Tongue (tissue), 2 donors: Measurements from ENCODE around the gene TMA16. TPM values are rescaled to one million over a fixed set of nuclear protein-coding genes. Genes with fewer than 3 reads are reported as not detected.
"Not testable (repeated sequence)": the region's sequence is repeated elsewhere in the genome, so short reads cannot be mapped to it uniquely, and the experiment has no call there.

Experiments
- DNase-seq: peaks from one replicate; pipeline ENCODE4 v3.0.0-alpha.2; 2015
- total RNA-seq: library from RNA; depleted of rRNA; stranded (reverse); fragments of >200 nt; gene quantifications from one replicate; pipeline ENCODE4 v1.2.3, GENCODE V29; 2014

The TMA16 gene
- total RNA-seq = 40.6 TPM

GRCh38 chr4:163494360-163495241 is at the start of gene TMA16:
TMA16 (plus strand) TSS chr4:163494690; CDS start chr4:163494802, 112 bp downstream.
- peak; percentile 94 for DNase-seq

GRCh38 chr4:163447023-163447422 is 47.5 kb upstream of the TMA16 start:
- not testable (repeated sequence) for DNase-seq

- no peak for DNase-seq
Measured at GRCh38 chr4:163447481-163447880, 47.0 kb upstream of the TMA16 start.

GRCh38 chr4:163448540-163449203 is 45.8 kb upstream of the TMA16 start:
- DNase-seq = no peak

GRCh38 chr4:163462556-163462955 is 31.9 kb upstream of the TMA16 start:
- no peak for DNase-seq

GRCh38 chr4:163467082-163467770 is 27.3 kb upstream of the TMA16 start:
- DNase-seq = no peak

GRCh38 chr4:163470391-163470790 is 24.1 kb upstream of the TMA16 start:
- no peak for DNase-seq

GRCh38 chr4:163473130-163473529 is 21.4 kb upstream of the TMA16 start:
- DNase-seq = no peak

- no peak for DNase-seq
Measured at GRCh38 chr4:163473576-163473975, 20.9 kb upstream of the TMA16 start, which contains the start of gene TKTL2. TKTL2 (minus strand) TSS chr4:163473754; CDS start chr4:163473734, 20 bp downstream.

GRCh38 chr4:163474027-163474426 is 20.5 kb upstream of the TMA16 start:
- no peak for DNase-seq

- no peak for DNase-seq
Measured at GRCh38 chr4:163476761-163477438, 17.6 kb upstream of the TMA16 start.

GRCh38 chr4:163482190-163482589 is 12.3 kb upstream of the TMA16 start:
- DNase-seq = no peak

GRCh38 chr4:163484906-163485305 is 9.6 kb upstream of the TMA16 start:
- DNase-seq = peak; percentile 66

GRCh38 chr4:163485589-163485988 is 8.9 kb upstream of the TMA16 start:
- no peak for DNase-seq

GRCh38 chr4:163486321-163486720 is 8.2 kb upstream of the TMA16 start:
- no peak for DNase-seq

GRCh38 chr4:163489929-163490328 is 4.6 kb upstream of the TMA16 start:
- DNase-seq = no peak

- DNase-seq = peak; percentile 8
Measured at GRCh38 chr4:163492951-163493504, 1.5 kb upstream of the TMA16 start.

GRCh38 chr4:163493643-163494359 is 689 bp upstream of the TMA16 start:
- DNase-seq = no peak

GRCh38 chr4:163495900-163496299 is 1.4 kb downstream of the TMA16 start:
- no peak for DNase-seq

- no peak for DNase-seq
Measured at GRCh38 chr4:163500586-163500985, 6.1 kb downstream of the TMA16 start.

GRCh38 chr4:163505374-163505773 is 10.9 kb downstream of the TMA16 start:
- DNase-seq = no peak
